HG02610 (cell line): ENCODE results near the gene CD22.
"Not testable (repeated sequence)": the region's sequence is repeated elsewhere in the genome, so short reads cannot be mapped to it uniquely, and the experiment has no call there.

Experiments used
- ATAC-seq: cut with Tn5 transposase; IDR thresholded peaks from one replicate; pipeline ENCODE4 v1.9.1; 2021; ENCODE audit warnings: mild to moderate bottlenecking, moderate library complexity; ENCODE audit not compliant: unreplicated experiment

CD22 gene

GRCh38 chr19:35328851-35329285, at the start of gene CD22:
TSS of gene CD22 (plus strand) at chr19:35329187. CDS start at chr19:35332041, 2,854 bp downstream.
- no peak for ATAC-seq

DNA sequence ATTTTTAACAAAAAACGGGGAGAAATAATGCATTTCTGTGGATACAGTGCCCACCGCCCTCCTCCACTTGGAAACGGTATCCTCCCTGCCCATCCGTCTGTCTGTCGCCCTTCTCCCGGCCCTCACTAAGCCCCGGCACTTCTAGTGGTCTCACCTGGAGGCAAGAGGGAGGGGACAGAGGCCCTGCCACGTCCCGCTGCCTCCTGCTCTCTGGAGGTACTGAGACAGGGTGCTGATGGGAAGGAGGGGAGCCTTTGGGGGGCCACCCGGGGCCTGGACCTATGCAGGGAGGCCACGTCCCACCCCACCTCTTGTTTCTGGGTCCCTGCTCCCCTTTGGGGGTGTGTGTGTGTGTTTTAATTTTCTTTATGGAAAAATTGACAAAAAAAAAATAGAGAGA, 49.6 kb upstream of the CD22 start:
- ATAC-seq: no peak

DNA sequence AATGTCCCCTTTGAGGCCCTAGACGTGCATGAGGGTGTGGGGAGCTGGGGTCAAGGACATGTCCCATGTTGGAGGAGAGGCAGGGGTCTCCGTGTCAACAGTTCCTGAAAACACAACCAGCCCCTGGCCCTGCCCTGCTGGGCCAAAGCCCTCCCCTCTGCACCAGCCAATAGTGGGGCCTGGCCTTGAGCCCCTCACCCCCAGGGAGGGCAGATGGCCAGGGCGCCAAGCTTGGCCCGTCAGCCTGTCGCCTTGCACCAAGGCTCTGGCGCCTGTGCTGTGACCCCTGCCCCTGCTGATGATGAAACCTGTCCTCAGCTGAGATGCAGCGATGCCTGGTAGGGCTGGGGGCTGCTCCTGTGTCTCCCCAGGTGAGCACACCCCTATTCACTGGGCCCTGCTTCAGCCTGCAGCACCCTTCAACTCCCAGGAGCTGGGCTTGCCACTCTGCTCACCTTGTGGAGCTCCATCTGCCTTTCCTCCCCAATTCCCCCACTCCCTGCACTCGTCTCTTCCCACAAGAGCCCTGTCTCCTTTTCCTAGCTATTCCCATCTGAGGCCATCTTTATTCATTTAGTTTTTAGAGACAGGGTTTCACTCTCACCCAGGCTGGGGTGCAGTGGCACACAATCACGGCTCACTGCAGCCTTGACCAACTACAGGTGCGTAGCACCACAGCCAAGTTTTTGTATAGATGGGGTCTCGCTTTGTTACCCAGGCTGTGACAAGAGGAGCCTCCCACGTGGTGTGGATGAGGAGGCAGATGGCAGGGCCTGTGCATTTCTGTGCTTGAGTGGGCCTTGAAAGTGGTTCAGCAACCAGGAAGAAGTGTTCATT, 48.8 kb upstream of the CD22 start:
- no peak for ATAC-seq

DNA sequence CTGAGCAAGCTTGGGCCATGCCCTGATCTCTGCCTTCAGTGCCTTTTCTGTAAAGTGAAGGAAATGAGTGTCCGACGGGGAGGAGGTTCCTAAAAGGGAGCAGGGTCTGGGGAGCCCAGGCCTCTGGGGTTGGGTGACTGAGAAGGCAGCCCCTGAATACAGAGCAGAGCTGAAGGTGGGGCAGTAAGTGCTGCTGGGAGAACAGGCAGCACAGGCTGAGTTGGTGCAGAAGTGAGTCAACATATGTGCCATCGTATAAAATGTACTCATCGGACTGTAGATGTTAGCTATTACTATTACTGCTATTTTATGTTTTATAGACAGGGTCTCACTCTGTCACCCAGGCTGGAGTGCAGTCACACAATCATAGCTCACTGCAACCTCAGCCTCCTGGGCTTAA, 47.7 kb upstream of the CD22 start:
- ATAC-seq: no peak

GRCh38 chr19:35284153-35285094, 44.6 kb upstream of the CD22 start:
- no peak for ATAC-seq

DNA sequence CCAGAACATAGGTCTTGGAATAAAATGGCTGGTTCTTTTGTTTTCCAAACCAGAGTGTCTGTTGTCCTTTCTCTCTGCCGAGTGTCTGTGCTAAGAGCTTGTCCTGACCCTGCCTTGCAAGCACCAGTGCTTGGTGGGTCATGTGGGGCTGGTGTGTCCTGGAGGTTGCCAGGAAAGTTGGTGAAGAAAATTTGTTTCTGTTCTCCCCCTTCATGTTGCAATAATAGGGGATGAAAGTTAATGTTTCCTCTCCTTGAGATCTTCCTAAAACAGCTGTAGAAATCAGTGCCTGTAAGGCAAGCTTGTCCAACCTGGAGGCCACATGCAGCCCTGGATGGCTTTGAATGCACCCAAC, 43.9 kb upstream of the CD22 start:
- no peak for ATAC-seq

DNA sequence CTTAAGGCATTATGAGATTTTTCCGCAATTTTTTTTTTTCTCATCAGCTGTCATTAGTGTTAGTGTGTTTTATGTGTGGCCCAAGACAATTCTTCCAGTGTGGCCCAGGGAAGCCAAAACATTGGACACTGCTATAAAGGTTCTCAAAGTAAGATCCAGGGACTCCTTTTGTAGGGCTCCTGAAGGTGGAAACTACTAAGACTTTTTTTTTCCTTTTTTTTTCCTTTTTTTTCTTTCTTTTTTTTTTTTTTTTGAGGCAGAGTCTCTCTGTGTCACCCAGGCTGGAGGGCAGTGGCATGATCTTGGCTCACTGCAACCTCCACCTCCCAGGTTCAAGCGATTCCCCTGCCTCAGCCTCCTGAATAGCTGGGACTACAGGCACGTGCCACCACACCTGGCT, 43.5 kb upstream of the CD22 start:
- ATAC-seq: not testable (repeated sequence)

DNA sequence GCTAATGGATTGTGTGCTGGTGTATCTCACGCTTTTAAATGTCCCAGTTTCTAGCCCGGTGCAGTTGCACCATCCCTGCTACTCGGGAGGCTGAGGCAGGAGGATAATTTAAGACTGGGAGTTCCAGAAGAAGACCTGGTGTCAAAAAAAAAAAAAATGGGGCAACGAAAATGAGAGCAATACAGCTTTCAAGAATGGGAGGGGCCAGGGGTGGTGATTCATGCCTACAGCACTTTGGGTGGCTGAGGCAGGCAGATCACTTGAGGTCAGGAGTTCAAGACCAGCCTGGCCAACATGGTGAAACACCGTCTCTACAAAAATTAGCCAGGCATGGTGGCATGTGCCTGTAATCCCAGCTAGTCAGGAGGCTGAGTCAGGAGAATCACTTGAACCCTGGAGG, 42.9 kb upstream of the CD22 start:
- not testable (repeated sequence) for ATAC-seq

DNA sequence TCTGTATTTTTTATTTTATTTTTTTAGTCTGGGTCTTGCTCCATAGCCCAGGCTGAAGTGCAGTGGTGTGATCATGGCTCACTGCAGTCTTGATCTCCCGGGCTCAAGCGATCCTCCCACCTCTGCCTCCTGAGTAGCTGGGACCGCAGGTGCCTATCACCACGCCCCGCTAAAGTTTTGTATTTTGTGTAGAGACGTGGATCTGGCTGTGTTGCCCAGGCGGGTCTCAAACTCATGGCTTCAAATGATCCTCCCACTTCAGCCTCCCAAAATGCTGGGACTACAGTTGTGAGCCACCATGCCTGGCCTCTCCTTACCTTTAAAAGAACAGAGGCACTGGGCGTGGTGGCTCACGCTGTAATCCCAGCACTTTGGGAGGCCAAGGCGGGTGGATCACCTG, 41.3 kb upstream of the CD22 start:
- ATAC-seq: no peak

GRCh38 chr19:35288331-35288730, 40.7 kb upstream of the CD22 start:
- no peak for ATAC-seq

GRCh38 chr19:35288906-35289305, 40.1 kb upstream of the CD22 start:
- ATAC-seq: no peak

- no peak for ATAC-seq
These were observed 38.4 kb upstream of the CD22 start for GRCh38 chr19:35290381-35291127.

DNA sequence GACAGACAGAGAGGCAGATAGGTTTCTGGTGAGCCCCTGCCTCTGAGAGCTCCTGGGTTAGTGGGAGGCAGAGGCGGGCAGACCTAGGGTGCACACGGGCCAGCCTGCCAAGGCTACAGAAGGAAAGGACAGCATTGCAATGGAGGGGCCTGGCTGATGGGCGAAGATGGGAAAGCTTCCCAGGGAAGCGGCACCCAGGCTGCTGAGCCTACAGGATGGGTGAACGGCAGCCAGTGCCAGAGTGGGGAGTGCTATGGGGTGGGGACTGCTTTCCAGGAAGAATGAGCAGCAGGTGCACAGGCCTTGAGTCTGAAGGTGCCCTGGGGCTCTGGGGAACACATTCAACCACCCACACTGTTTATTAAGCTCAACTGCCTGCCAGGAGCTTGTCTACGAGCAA, 37.7 kb upstream of the CD22 start:
- ATAC-seq: no peak

DNA sequence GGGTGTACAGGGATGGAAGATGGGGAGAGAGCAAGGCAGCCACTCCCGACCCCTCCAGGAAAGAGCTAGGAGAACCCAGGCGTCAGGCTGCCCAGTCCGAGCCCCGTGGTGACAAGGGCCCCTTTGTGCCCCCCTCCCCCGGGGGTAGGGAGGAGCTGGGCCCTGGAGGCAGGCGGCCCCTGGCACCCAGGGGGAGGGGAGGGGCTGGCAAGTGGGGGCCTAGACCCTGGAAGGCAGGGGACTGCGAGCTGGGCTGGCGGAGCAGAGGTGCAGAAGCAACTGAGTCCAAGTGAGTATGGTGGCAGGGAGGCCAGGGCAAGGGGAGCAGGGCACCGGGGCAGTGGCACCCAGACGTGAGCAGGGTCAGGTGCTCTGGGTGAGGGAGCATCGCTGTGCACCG, 37.1 kb upstream of the CD22 start, which contains the start of gene MAG:
TSS of gene MAG (plus strand) at position 246 of the 400 bp plus-strand sequence. CDS start 3,248 bp downstream, outside the sequence.
- no peak for ATAC-seq

GRCh38 chr19:35292421-35293362, 36.3 kb upstream of the CD22 start:
- no peak for ATAC-seq

DNA sequence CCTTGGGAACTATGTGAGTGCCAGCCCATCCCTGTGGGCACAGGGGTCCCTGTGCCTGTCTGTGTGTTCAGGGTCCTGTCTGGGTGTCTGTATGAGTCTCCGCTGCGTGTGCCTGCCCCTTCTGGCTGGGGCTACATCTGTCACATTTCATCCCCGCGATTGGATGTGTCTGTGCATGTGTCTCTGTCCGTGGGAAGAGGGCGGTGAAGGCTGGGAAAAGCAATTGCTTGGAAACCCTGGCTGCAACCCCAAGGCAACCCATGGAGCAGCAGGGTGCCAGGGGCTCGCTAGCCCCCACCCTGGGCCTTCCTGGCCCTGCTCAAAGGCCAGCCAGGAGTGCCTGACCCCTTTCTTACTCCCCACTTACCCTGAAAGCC, 35.6 kb upstream of the CD22 start:
- ATAC-seq: no peak

GRCh38 chr19:35293808-35294207, 35.2 kb upstream of the CD22 start:
- no peak for ATAC-seq

GRCh38 chr19:35294328-35294727, 34.7 kb upstream of the CD22 start:
- no peak for ATAC-seq

GRCh38 chr19:35294859-35295791, 33.9 kb upstream of the CD22 start:
- no peak for ATAC-seq
